ENCODE measurements around the gene NRP1.
"Not testable (repeated sequence)": the region's sequence is repeated elsewhere in the genome, so short reads cannot be mapped to it uniquely, and the experiment has no call there.

The NRP1 gene

GRCh38 chr10:33334153-33334804, at the start of gene NRP1:
TSS of gene NRP1 (minus strand) at chr10:33334667. CDS start at chr10:33334382, 285 bp downstream.
- no peak for DNase-seq (ENCODE audit: low spot score)

- not testable (repeated sequence) for DNase-seq (ENCODE audit: low spot score)
Observed at GRCh38 chr10:33384201-33384600, 49.7 kb upstream of the NRP1 start.

GRCh38 chr10:33382921-33383713, 48.6 kb upstream of the NRP1 start:
- DNase-seq (ENCODE audit: low spot score) = no peak

GRCh38 chr10:33382216-33382600, 47.7 kb upstream of the NRP1 start:
- no peak for DNase-seq (ENCODE audit: low spot score)

GRCh38 chr10:33381451-33382215, 47.2 kb upstream of the NRP1 start:
- DNase-seq (ENCODE audit: low spot score) = no peak

- no peak for DNase-seq (ENCODE audit: low spot score)
Observed at GRCh38 chr10:33377658-33378025, 43.2 kb upstream of the NRP1 start.

GRCh38 chr10:33376976-33377657, 42.6 kb upstream of the NRP1 start:
- peak; percentile 17 for DNase-seq (ENCODE audit: low spot score)

- no peak for DNase-seq (ENCODE audit: low spot score)
Observed at GRCh38 chr10:33376476-33376875, 42.0 kb upstream of the NRP1 start.

GRCh38 chr10:33373263-33373662, 38.8 kb upstream of the NRP1 start:
- DNase-seq (ENCODE audit: low spot score) = no peak

- DNase-seq (ENCODE audit: low spot score) = no peak
Observed at GRCh38 chr10:33371234-33371633, 36.8 kb upstream of the NRP1 start.

GRCh38 chr10:33370434-33370930, 36.0 kb upstream of the NRP1 start:
- DNase-seq (ENCODE audit: low spot score) = no peak

GRCh38 chr10:33368086-33368485, 33.6 kb upstream of the NRP1 start:
- DNase-seq (ENCODE audit: low spot score) = no peak

- peak; percentile 24 for DNase-seq (ENCODE audit: low spot score)
Observed at GRCh38 chr10:33365871-33366411, 31.5 kb upstream of the NRP1 start.

- DNase-seq (ENCODE audit: low spot score) = no peak
Observed at GRCh38 chr10:33365301-33365700, 30.8 kb upstream of the NRP1 start.

GRCh38 chr10:33363106-33363505, 28.6 kb upstream of the NRP1 start:
- DNase-seq (ENCODE audit: low spot score) = no peak

- no peak for DNase-seq (ENCODE audit: low spot score)
Observed at GRCh38 chr10:33358016-33358415, 23.5 kb upstream of the NRP1 start.

- DNase-seq (ENCODE audit: low spot score) = no peak
Observed at GRCh38 chr10:33355274-33355673, 20.8 kb upstream of the NRP1 start.

- no peak for DNase-seq (ENCODE audit: low spot score)
Observed at GRCh38 chr10:33353853-33354252, 19.4 kb upstream of the NRP1 start.

GRCh38 chr10:33353334-33353733, 18.9 kb upstream of the NRP1 start:
- DNase-seq (ENCODE audit: low spot score) = no peak

GRCh38 chr10:33352615-33353014, 18.1 kb upstream of the NRP1 start:
- no peak for DNase-seq (ENCODE audit: low spot score)

GRCh38 chr10:33352175-33352574, 17.7 kb upstream of the NRP1 start:
- DNase-seq (ENCODE audit: low spot score) = no peak

GRCh38 chr10:33350041-33350440, 15.6 kb upstream of the NRP1 start:
- no peak for DNase-seq (ENCODE audit: low spot score)
